ENCODE measurements around the gene LDLR.

GRCh38 chr19:11045536-11045935 is 43.7 kb upstream of the LDLR start:
- TF ChIP-seq CTCF (IDR thresholded peaks at IDR 0.05) (no peak), EZH2phosphoT487 (IDR thresholded peaks at IDR 0.05) (no peak), EZH2 (IDR thresholded peaks at IDR 0.05) (no peak)
